Vagina (tissue), 2 donors: ENCODE measurements around the gene RRN3. TPM values are rescaled to one million over a fixed set of nuclear protein-coding genes. Genes with fewer than 3 reads are reported as not detected.
"Not testable (repeated sequence)": the region's sequence is repeated elsewhere in the genome, so short reads cannot be mapped to it uniquely, and the experiment has no call there.

Experiments used
- DNase-seq, 2 donors: peaks; one replicate each; pipeline ENCODE4 v3.0.0-alpha.2; 2017; ENCODE audit errors: extremely low spot score in 2 of 2
- H3K27ac ChIP-seq: fragments of 200-600 bp; sonication (generic); one replicate; pipeline ENCODE4 v1.5.1; 2019
- H3K27me3 ChIP-seq: fragments of 200-600 bp; sonication (generic); one replicate; pipeline ENCODE4 v1.5.1; 2019
- H3K36me3 ChIP-seq, 2 donors: fragments of 200-600 bp; sonication (generic); one replicate each; pipeline ENCODE4 v1.5.1; 2017 to 2019
- H3K4me1 ChIP-seq: fragments of 200-600 bp; sonication (generic); one replicate; pipeline ENCODE4 v1.5.1; 2019
- H3K4me3 ChIP-seq, 2 donors: fragments of 200-600 bp; sonication (generic); 1 replicate in 1 of 2; 2 replicates in 1 of 2; pipeline ENCODE4 v1.5.1; 2016 to 2019
- H3K9me3 ChIP-seq: fragments of 200-600 bp; sonication (generic); one replicate; pipeline ENCODE4 v1.5.1; 2019
- intact Hi-C: fragments of 100-400 bp; cut with DNase I; formaldehyde crosslinking; loops from one replicate; pipeline ENCODE4 v1.15.1; 2023
- total RNA-seq: library from RNA; depleted of rRNA; stranded (reverse); fragments of >200 nt; gene quantifications from one replicate; pipeline ENCODE4 v1.2.3, GENCODE V29; 2016

Gene RRN3
- total RNA-seq, 1 donor from 2014 or later: 24.8 TPM

DNA sequence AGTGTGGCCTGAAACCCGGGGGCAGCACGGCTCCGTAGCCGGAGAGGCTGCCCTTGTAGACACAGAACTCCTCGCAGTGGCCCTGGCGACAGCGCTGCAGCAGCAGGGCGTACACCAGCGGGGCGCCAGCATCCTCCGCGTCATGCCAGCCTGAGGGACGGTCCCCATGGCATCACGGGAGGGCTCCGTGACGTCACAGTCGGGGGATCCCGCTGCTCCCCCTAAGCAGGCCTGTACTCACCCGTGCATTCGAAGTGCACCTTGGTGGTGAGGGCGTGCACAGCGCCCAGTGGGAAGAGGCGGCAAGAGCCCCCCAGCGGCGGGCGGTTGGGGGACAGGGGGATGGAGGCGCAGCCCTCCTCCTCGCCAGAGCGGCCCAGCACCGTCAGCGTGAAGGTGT lies 39.5 kb upstream of the RRN3 start:
- H3K4me1 ChIP-seq, H3K36me3 ChIP-seq, H3K27me3 ChIP-seq, intact Hi-C loops, H3K27ac ChIP-seq, H3K4me3 ChIP-seq, H3K9me3 ChIP-seq, DNase-seq: not testable (repeated sequence)

DNA sequence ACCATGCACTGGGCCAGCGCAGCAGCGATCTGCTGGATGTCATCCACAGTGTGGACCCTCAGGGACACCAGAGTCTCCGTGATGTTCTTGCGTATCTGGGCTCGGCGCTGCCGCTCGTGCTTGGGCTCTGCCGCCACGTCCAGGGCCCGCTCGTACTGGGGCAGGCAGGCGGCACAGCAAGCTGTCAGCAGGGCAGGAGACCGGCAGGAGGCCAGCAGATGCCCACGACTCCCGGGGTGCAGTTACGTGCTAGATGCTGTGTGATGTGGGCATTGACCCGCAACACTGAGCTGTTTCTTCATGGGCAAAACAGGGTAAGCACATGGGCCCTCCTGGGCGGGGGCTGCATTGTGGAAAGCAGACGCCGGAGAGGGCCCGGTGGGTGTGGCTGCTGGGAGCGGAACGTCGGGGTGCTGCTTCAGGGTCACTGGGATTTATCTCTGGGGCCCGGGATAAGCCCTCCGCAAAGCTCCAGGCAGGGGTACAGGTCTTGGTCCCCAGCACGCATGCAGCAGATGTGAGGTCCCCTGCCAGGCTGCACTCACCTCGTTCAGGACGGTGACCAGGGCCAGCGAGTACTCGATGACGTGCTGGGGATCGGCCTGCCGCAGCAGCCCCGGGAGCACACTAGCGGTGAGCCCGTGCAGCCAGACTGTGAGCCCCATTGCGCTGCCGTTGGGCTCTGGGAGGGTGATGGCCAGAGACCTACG lies 38.8 kb upstream of the RRN3 start:
- intact Hi-C loops, DNase-seq, H3K36me3 ChIP-seq, H3K4me1 ChIP-seq, H3K27ac ChIP-seq, H3K9me3 ChIP-seq, H3K4me3 ChIP-seq, H3K27me3 ChIP-seq: not testable (repeated sequence)

DNA sequence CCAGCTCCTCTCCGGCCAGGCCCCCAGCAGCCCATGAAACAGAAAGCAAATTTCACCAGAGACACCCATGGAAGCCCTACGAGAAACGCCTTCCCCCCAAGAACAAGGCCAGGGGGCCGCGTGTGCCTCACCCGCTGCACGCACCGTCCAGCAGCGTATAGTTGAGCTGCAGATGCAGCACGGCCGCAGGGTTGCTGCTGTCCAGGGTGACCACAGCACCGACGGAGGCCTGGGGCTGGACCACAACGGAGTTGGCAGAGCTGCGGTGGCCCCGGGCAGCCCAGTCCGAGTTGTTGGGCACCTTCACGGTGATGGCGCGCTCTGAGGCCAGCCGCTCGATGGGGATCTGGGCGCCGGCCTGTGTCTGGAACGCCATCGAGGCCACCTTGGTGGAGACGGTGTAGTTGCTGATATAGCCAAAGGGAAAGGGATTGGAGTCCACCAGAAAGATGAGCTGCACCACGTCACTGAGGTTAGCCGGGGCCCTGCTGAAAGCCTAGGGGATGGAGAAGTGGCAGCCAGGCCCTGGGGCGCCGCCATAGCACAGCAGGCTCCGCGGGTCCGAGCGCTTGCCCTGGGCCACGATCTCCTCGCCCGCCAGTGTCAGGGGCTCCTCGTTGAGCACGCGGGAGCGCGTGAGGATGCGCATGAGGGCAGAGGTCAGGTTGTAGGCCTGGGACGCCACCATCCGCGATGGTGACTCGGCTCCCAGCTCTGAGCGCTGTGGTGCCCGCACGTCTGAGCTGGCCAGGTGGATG lies 37.0 kb upstream of the RRN3 start:
- H3K9me3 ChIP-seq, DNase-seq, intact Hi-C loops, H3K4me1 ChIP-seq, H3K27ac ChIP-seq, H3K27me3 ChIP-seq, H3K4me3 ChIP-seq: not testable (repeated sequence)
- H3K36me3 ChIP-seq: peaks cover 0 to 15% of the 10 kb centered on the region in 2 donors

DNA sequence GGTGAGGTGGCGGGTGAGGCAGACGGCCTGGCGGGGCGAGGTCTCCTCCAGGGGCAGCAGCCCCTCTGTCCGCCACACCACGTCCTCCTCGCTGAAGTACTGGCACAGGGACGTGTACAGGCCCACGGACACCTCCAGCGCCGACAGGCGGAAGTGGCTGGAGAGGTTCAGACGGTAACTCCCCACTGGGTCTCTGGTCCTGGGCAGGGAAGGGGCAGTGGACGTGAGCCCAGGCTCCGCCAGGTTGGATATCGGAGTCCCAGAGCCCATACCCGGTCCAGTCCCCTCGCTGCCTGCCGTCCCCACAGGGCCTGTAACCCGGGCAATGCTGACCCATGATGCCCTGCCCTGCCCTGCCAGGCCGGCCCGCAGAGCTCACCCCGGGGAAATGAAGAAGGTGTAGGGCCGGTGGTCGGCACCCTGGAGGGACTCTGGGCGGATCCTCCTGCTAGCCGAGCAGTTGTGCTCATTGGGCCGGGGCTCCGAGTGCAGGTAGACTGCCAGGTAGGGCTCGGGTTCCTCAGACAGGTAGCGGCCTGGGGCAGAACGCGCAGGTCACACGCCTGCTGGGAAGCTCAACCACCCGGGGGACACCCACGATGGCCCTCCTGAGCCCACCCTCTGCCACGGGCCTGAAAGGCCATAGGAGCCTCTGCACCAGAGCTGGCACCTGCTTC lies 36.3 kb upstream of the RRN3 start:
- H3K27me3 ChIP-seq, DNase-seq, H3K9me3 ChIP-seq, H3K27ac ChIP-seq, H3K4me1 ChIP-seq, H3K4me3 ChIP-seq, intact Hi-C loops: not testable (repeated sequence)
- H3K36me3 ChIP-seq: peaks cover 0 to 15% of the 10 kb centered on the region in 2 donors

DNA sequence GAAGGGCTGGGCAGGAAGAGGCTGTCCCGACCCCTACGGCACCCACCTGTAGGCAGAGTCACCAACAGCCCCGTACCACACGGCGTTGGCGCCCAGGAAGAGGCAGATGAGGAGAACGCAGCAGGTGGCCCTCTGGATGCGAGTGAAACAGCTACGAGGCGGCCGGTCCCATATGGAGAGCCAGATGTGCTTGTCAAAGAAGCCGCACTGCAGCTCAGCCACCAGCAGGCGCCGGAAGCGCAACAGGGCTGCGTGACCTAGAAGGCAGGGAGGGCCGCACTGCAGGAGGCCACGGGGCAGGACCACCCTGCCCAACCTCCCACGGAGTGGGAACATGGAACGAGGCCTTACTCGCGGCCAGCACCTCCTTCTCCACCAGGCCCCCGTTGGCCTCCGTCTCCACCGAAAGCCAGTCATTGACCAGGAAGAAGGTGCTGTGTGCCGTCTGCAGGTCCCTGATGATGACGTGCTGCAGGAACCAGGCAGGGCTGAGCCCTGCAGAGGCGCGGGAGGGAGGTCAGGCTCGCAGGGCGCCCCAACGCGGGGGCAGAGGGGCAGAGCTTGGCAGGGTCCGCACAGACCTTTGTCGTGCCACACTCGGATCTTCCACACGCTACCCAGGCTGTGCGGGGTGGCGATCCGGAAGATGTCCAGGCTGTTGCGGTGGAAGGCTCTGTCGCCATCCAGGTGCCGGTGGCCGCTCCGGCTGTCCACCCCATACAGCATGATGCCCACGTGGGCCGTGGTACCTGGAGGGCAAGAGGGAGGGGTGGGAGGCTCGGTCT lies 33.8 kb upstream of the RRN3 start:
- DNase-seq, H3K27me3 ChIP-seq, H3K4me1 ChIP-seq, H3K4me3 ChIP-seq, H3K9me3 ChIP-seq, intact Hi-C loops, H3K27ac ChIP-seq: not testable (repeated sequence)
- H3K36me3 ChIP-seq: peaks cover 0 to 12% of the 10 kb centered on the region in 2 donors

DNA sequence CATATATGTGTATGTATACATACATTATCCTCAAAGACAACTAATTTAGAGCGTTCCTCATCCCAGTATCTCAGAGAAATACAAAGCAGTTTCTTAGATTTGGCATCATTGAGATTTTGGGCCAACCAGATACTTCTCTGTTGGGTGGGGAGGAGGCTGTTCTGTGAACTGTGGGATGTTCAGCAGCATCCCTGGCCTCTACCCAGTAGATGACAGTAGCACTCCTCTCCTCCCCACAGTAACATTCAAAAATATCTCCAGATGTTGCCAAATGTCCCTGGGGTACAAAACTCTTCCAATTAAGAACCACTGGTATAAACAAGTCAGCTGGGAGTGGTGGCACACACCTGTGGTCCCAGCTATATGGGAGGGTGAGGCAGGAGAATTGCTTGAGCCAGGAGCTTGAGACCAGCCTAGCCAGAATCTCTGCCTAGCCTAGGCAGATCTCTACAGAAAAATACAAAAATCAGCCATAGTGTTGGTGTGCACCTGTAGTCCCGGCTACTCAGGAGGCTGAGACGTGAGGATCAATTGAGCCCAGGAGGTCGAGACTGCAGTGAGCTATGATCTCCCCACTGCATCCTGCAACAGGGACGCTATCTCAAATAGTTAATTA lies 6.4 kb upstream of the RRN3 start:
- H3K9me3 ChIP-seq, H3K4me3 ChIP-seq, H3K36me3 ChIP-seq, H3K27ac ChIP-seq, H3K4me1 ChIP-seq, DNase-seq, H3K27me3 ChIP-seq, intact Hi-C loops: not testable (repeated sequence)

DNA sequence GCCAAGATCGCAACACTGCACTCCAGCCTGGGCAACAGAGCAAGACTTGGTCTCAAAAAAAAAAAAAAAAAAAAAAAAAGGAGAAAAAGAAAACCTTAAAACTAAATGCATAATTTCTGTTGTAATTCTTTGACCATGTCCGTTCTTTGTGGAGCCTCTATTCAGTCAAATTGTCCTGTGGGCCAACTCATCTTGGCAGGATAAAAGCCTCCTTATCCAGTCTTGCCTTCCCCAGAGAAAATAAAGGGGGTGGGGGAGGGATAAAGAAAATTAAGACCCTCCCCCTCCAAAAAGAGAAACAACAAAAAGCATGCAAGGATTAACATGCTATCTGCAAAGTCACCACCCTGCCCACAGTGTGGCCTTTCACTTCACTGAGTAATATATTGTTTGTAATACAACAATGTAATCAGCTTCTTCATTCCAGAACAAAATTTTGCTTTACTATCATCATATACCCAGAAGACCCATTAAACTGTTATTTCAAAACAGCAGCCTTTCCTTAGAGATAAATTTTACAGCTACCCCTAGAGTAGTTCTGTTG lies 5.4 kb upstream of the RRN3 start:
- intact Hi-C loops, DNase-seq, H3K4me3 ChIP-seq, H3K4me1 ChIP-seq, H3K27me3 ChIP-seq, H3K27ac ChIP-seq, H3K9me3 ChIP-seq, H3K36me3 ChIP-seq: not testable (repeated sequence)

DNA sequence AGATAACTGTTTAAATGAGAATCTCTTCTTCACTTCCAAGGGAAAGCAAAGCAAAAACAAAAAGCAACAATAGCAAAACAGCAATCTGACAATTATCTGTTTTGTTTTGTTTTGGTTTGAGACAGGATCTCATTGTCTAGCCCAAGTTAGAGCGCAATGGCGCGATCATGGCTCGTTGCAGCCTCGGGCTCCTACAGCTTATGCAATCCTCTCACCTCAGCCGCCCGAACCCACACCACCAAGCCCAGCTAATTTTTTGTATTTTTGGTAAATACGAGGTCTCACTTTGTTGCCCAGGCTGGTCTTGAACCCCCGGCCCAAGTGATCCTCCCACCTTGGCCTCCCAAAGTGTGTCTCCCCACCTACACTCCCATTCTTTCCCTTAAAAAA lies 2.5 kb upstream of the RRN3 start:
- H3K4me1 ChIP-seq: peaks cover 15% of the 10 kb centered on the region
- H3K9me3 ChIP-seq, H3K4me3 ChIP-seq, H3K27ac ChIP-seq, DNase-seq, intact Hi-C loops, H3K36me3 ChIP-seq, H3K27me3 ChIP-seq: not testable (repeated sequence)

DNA sequence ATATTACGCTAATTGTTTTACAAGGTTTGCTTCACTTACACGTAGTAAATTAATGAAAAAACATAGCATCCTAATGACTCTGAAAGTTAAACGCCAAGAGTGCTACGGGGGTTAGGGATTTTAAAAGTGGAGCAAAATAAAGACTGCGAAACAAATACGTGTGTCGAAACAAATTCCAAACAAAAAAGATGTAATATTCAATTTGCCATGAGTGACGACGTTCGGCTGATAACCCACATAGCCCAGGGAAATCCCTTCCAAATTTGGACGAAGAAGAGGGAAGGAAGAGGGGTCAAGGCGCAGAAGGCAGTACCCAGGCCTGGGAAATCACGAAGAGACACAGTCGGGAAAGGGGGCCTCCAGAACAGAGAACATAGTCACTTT lies 509 bp downstream of the RRN3 start:
- H3K4me3 ChIP-seq: peak overlapping the region; percentile 53 to 69
- H3K27me3 ChIP-seq, intact Hi-C loops, H3K9me3 ChIP-seq, DNase-seq: not testable (repeated sequence)
- H3K4me1 ChIP-seq: peaks cover 15% of the 10 kb centered on the region
- peak overlapping the region; percentile 55 for H3K27ac ChIP-seq
- peaks cover 0 to 15% of the 10 kb centered on the region in 2 donors for H3K36me3 ChIP-seq

DNA sequence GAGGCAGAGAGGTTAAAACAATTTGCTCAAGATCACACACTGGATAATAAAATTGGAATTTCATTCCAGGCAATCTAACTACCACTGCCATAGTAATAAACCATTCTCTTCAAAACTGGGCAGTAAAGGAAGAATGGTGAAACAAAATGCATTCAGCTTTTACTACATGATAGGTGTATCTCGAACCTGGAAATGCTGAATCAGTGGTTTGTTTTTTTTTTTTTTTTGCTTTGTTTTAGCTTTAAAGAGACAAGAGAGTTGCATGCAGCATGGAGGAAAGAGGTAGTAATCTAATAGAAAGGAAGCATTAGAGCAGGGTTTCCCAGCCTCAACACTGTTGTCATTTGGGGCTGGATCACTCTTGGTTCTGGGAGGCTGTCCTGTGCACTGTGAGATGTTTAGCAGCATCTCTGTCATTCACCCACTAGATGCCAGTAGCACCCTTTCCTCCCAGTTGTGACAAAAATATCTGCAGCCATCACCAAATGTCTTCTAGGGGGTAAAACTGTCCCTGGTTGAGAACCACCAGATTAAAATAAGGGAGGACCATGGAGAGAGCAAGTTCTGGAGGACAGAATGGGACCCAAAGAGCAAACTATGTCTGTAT lies 3.3 kb downstream of the RRN3 start:
- H3K9me3 ChIP-seq, H3K27me3 ChIP-seq, H3K27ac ChIP-seq, DNase-seq, H3K4me3 ChIP-seq, intact Hi-C loops: not testable (repeated sequence)
- Histone ChIP-seq H3K4me1 (peaks cover 20% of the 10 kb centered on the region), H3K36me3 (peaks cover 0 to 15% of the 10 kb centered on the region in 2 donors)

DNA sequence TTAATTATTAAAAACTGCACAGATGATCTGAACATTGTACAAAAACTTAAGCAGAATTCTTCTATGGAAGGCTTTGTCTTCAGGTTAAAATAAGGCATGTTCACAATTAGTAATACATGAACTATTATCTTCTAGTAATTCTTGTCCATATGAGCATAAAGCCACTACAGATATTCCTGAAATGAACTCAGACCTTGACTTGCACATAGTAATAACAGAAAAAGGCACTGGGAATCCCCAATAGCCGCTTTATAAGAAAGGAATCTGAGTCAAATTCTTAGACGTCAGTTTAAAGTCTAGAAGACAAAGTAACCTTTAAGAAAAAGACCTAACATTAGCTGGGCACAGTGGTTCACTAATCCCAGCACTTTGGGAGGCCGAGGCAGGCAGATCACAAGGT lies 11.3 kb downstream of the RRN3 start:
- H3K4me3 ChIP-seq, DNase-seq, H3K27me3 ChIP-seq, H3K9me3 ChIP-seq, H3K27ac ChIP-seq, intact Hi-C loops, H3K4me1 ChIP-seq: not testable (repeated sequence)
- H3K36me3 ChIP-seq: peaks cover 0 to 28% of the 10 kb centered on the region in 2 donors

DNA sequence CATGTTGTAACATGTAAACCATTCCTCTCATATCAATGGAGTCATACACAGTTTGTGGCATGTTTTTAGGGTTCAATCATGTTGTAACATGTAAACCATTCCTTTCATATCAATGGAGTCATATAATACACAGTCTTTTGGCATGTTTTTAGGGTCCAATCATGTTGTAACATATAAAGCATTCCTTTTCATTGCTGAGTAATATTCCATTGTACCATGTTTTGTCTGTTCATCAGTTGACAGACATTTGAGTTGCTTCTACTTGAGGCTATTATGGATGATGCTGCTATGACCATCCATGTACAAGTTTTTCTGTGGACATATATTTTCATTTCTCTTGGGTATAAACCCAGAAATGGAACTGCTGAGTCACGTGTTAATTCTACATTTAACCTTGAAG lies 13.2 kb downstream of the RRN3 start:
- DNase-seq, H3K4me3 ChIP-seq, H3K27ac ChIP-seq, H3K9me3 ChIP-seq, intact Hi-C loops, H3K27me3 ChIP-seq, H3K4me1 ChIP-seq: not testable (repeated sequence)
- H3K36me3 ChIP-seq: peaks cover 0 to 46% of the 10 kb centered on the region in 2 donors
